GM18519 (cell line): Measurements from ENCODE around the gene CAPN14.
"Not testable (repeated sequence)": the region's sequence is repeated elsewhere in the genome, so short reads cannot be mapped to it uniquely, and the experiment has no call there.

Source experiments
- ATAC-seq: cut with Tn5 transposase; IDR thresholded peaks from one replicate; pipeline ENCODE4 v1.9.1; 2021; ENCODE audit warnings: mild to moderate bottlenecking, moderate library complexity; ENCODE audit not compliant: unreplicated experiment, low FRiP score

CAPN14 gene

DNA sequence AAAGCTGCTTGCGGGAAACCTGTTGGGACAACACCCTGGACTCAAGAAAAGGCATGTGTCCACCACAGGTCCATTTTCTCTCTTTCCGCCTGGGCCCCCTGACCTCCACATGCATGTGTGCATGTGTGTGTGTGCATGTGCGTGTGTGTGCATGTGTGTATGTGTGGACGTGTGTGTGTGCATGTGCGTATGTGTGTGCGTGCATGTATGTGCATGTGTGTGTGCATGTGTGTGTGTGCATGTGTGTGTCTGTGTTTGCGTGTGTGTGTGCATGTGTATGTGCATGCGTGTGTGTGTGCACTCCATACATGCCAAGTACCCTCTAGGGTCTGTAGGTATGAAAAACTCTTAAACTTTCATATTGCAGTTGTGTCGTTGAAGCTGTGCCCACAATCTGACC, 16.3 kb downstream of the CAPN14 start:
- no peak for ATAC-seq

GRCh38 chr2:31199206-31199605, 18.1 kb downstream of the CAPN14 start:
- ATAC-seq: no peak

- ATAC-seq: no peak
Observed at GRCh38 chr2:31197669-31198068, 19.6 kb downstream of the CAPN14 start.

GRCh38 chr2:31197166-31197565, 20.1 kb downstream of the CAPN14 start:
- no peak for ATAC-seq

- no peak for ATAC-seq
Observed at GRCh38 chr2:31196622-31197021, 20.7 kb downstream of the CAPN14 start.

- no peak for ATAC-seq
Observed at GRCh38 chr2:31193806-31194205, 23.5 kb downstream of the CAPN14 start.

DNA sequence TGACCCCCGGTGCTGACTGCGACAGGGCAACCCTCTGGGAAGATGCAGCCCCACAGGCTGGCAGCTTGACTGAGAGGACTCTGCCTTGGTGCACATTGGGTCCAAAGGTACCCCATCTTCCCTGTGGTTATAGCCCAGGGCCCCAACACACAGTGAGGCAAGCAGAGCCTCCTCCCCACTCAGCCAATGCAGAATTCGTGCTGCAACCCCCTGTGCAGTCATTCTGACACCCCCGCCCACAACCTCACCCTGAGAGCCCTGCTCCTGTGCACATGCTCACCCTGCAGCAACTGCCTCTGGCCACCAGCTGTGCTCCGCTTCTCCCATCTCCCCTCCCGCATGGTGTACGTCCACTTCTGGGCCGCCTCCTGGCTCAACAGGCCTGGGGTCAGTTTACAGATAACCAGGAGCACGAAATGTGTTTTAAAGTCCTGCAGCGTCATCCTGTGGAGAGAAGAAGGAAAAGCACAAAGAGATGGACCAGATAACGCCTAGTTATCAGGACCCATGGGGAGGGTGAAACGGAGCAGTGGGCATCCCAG, 24.4 kb downstream of the CAPN14 start:
- no peak for ATAC-seq

DNA sequence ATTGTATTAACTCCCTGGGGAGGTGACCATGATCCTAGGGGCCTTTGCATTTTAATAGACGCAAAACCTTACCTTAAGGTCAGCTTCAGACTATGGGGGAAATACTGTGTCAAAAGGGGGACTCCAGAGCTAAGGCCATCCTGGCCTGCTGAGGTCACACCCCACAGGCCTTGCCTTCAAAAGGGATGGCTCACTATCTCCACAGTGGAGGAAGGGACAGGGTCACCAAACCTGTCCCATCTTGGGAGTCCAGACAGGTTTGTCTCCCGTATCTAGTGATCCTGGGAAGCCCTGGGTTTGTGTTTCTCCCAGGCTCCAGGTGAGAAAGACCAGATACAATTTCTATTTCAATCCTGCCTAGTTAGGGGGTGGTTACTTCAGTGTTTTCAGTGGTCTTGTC, 24.9 kb downstream of the CAPN14 start:
- no peak for ATAC-seq

DNA sequence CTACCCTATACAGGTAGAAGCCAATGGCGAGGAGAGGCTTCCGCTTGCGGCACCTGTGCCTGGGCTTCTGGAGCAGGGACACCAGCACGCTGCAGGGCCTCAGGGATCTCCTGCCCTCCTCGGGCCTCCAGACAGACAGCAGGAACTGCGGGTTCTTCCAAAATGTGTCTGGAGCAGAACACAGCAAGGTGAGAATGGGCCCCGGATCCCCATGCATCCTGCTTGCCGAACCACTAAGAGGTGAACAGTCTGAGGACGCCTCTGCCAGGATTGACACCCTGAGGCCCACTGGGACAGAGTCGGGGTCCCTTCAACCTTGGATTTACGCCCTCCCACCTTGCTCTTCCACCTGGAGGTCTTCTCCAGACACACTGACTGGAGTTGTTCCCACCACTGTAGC, 25.4 kb downstream of the CAPN14 start:
- ATAC-seq: no peak

DNA sequence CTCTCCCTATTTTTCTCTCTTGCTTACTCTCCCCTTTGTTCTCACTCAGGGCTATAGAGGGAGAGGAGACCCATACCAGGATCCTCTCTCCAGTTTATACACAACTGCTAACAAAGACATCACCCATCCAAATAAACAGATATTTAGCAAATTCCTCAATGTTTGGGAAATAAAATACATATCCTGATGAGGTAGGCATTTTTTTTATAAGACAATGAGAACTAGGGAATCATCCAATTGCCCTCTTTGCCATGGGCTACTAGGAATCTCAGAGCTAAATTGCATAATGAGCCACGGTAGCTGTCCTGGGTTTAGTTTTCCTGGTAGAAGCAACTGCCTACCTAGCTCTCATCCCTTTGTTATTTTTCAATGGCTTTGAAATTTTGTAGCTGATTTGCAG, 27.1 kb downstream of the CAPN14 start:
- ATAC-seq: no peak

- no peak for ATAC-seq
Observed at GRCh38 chr2:31189141-31189540, 28.2 kb downstream of the CAPN14 start.

DNA sequence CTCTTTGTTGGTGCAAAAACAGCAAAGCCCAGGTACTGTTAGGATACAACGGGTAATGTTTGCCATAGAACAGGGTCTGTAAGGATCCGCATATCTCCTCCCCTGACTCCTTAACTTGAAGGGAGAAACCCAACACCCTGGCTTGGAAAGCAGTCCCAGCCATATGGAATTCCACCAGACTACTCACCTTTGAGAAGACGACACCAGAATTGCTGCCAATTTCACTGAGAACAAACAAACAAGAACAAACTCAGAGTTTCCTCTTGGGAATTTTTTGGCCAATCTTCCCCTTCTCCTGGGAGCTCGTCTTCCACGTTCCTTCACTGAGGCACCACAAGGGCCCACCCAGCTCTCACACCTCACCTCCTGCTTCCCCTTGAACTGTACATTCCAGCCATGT, 29.2 kb downstream of the CAPN14 start:
- no peak for ATAC-seq

DNA sequence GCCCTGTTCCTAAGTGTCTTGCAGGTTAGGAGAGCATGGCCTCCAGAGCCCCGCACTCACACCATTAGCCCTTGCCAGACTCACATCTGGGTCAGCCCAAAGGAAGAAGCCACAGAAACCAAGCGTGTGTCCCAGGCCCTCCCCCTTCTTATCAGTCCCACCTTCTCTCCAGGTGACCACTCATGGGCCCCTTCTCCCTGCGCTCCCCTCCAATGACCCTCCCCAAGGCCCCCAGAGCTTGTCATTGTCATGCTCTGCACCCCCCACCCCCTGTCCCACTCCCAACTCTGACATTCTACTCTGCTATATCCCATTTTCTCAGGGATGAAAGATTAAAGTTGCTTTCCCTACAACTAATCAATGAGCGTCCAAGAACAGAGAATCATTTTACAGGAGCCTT, 30.1 kb downstream of the CAPN14 start:
- ATAC-seq: no peak

- not testable (repeated sequence) for ATAC-seq
Observed at GRCh38 chr2:31183973-31184372, 33.3 kb downstream of the CAPN14 start.

DNA sequence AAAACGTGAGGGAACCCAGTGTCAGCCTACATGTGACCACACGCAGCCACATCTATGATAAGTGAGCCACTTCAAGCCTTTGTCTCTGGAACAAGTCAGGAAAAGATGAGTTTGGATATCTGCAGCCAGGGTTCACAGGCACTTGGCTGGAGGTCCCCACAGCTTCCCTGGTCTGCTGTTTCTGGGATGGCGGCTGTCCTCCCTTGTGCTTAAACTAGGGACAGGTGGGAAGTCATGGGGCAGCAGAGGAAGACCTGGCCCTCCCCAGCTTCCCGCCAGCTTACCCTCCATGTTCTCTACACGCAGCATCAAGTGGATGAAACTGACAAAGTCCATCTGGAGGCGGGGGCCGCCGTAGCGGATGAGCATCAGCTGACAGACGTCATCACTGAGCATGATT, 40.6 kb downstream of the CAPN14 start:
- no peak for ATAC-seq

GRCh38 chr2:31171142-31171541, 46.2 kb downstream of the CAPN14 start:
- ATAC-seq: no peak

DNA sequence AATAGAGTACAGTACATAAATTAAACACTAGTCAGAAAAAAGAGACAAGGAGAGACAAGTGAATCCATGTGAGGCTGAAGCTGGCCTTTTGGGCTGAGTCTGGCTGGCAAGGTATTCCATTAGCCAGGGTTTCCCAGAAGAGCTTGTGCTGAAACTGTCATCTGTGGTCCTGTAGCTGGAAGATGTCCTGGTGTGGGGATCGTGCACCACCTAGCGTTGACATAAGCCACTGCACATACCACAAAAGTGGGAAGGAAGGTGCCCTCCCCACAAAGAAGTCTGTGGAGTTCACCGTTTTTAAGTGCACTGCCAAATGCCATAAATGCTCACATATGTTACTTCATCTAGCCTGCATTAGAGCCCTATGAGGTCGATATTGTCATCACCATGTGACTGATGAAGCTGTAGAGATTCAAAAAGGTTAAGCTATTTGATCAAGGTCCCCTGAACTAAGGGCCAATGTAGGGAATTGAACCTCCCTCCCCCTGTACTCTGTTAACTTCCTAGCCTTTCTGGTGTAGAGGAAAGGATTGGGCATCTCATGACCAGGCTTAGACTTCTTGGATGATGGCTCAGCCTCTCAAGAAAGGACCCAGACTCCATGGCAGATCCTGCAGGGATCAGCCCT, 47.1 kb downstream of the CAPN14 start:
- ATAC-seq: no peak

DNA sequence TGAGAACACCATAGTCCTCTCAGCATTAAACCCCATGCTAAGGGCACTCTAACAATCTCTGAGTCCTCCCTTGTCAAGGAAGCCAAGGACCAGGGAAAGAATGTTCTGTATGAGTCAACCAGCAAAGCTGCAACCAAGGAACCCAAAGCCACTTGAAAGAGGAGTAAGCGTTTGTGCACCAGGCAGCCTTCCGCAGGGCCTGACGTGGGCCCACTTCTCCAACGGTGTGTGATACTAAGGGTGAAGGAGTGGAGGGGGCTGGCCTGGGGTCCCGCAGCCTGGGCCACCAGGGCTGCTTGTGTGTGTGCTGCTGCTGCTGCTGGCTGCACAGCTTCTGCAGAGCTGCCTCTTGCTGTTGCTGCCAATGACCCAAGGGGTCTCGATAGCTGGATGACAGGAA, 49.0 kb downstream of the CAPN14 start:
- ATAC-seq: no peak

GRCh38 chr2:31166925-31167324, 50.4 kb downstream of the CAPN14 start:
- no peak for ATAC-seq

DNA sequence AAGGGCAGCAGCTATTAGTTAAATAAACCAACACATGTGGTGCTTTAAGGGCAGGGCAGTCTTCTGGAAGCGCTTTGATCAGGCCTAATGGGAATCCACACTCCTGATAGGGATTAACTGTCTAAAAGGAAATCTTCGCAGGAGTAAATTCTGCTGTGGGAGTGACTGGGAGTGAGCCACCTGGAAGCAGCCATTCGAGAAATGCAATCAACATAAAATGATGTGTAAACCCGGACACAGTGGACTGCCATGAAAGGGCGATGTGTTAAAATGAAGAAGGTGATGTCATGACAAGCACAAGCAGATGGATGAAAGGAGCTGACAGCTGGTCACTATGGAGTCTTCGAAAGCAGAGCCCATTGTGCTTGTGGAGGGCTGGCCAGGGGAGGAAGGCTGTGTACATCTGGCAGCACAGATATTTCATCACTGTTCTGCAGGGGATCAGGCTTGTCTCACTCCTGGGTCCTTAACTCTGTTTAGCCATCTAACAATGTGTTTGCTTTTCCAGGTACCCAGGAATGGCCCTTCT, 54.2 kb downstream of the CAPN14 start:
- no peak for ATAC-seq

GRCh38 chr2:31161637-31162036, 55.7 kb downstream of the CAPN14 start:
- no peak for ATAC-seq

GRCh38 chr2:31151501-31151900, 65.8 kb downstream of the CAPN14 start:
- ATAC-seq: no peak
